Liver (tissue), 9 donors: Measurements from ENCODE around the gene STK25. TPM values are rescaled to one million over a fixed set of nuclear protein-coding genes. Genes with fewer than 3 reads are reported as not detected.

ENCODE experiments used
- DNase-seq: peaks from one replicate; pipeline ENCODE4 v3.0.0-alpha.2; 2017; ENCODE audit warnings: low spot score
- H3K27ac ChIP-seq, 2 donors: one replicate each; pipeline ENCODE4 v1.7.0; 2013; ENCODE audit warnings: inconsistent platforms in 2 of 2, low read length in 2 of 2, control low read depth in 1 of 2, low read depth in 1 of 2, mild to moderate bottlenecking in 1 of 2
- H3K27me3 ChIP-seq, 4 donors: one replicate each; pipeline versions ENCODE4 v1.6.1 to v1.7.0; 2013; ENCODE audit warnings: low read length in 3 of 4, inconsistent platforms in 1 of 4, mild to moderate bottlenecking in 1 of 4, moderate library complexity in 1 of 4; ENCODE audit not compliant: control insufficient read depth in 4 of 4, insufficient read depth in 4 of 4
- H3K36me3 ChIP-seq, 4 donors: one replicate each; pipeline versions ENCODE4 v1.6.1 to v1.7.0; 2013; ENCODE audit warnings: low read length in 3 of 4, mild to moderate bottlenecking in 3 of 4, low read depth in 1 of 4, moderate library complexity in 1 of 4; ENCODE audit not compliant: control insufficient read depth in 4 of 4, insufficient read depth in 3 of 4
- H3K4me1 ChIP-seq, 4 donors: one replicate each; pipeline versions ENCODE4 v1.6.1 to v1.7.0; 2013; ENCODE audit warnings: low read length in 3 of 4, mild to moderate bottlenecking in 3 of 4, moderate library complexity in 1 of 4; ENCODE audit not compliant: control insufficient read depth in 4 of 4, insufficient read depth in 4 of 4
- H3K4me3 ChIP-seq, 3 donors: one replicate each; pipeline versions ENCODE4 v1.6.1 to v1.7.0; 2013; ENCODE audit warnings: low read length in 3 of 3, control low read depth in 1 of 3, low read depth in 1 of 3, mild to moderate bottlenecking in 1 of 3
- H3K9ac ChIP-seq, 2 donors: one replicate each; pipeline ENCODE4 v1.7.0; 2013; ENCODE audit warnings: low read length in 2 of 2, mild to moderate bottlenecking in 2 of 2, moderate library complexity in 2 of 2, control low read depth in 1 of 2, low read depth in 1 of 2
- H3K9me3 ChIP-seq, 4 donors: one replicate each; pipeline versions ENCODE4 v1.6.1 to v1.7.0; 2013; ENCODE audit warnings: low read length in 3 of 4; ENCODE audit not compliant: control insufficient read depth in 4 of 4
- ATF3 ChIP-seq: IDR thresholded peaks from 2 replicates; pipeline ENCODE4 v1.6.1; 2016; ENCODE audit warnings: antibody characterized with exemption
- CTCF ChIP-seq: fragments of 150-350 bp; IDR thresholded peaks from 2 replicates; pipeline ENCODE4 v1.5.1; 2017; ENCODE audit warnings: improper control_type of control experiment, low read depth, low read length; ENCODE audit not compliant: missing input control
- EGR1 ChIP-seq, 2 donors: IDR thresholded peaks; 2 replicates each; pipeline ENCODE4 v1.6.1; 2016 to 2018; ENCODE audit warnings: antibody characterized with exemption in 2 of 2, low read depth in 2 of 2
- FOXA1 ChIP-seq: IDR thresholded peaks from 2 replicates; pipeline ENCODE4 v1.6.1; 2016; ENCODE audit warnings: antibody characterized with exemption
- FOXA2 ChIP-seq: IDR thresholded peaks from 2 replicates; pipeline ENCODE4 v1.6.1; 2016; ENCODE audit warnings: antibody characterized with exemption
- GABPA ChIP-seq, 2 donors: IDR thresholded peaks in 1 of 2; conservative IDR thresholded peaks in 1 of 2; 2 replicates each; pipeline ENCODE4 v1.6.1; 2016; ENCODE audit warnings: antibody characterized with exemption in 2 of 2, mild to moderate bottlenecking in 1 of 2, moderate library complexity in 1 of 2
- HNF4A ChIP-seq, 2 donors: conservative IDR thresholded peaks; 2 replicates each; pipeline ENCODE4 v1.6.1; 2016; ENCODE audit warnings: antibody characterized with exemption in 2 of 2, mild to moderate bottlenecking in 2 of 2
- HNF4G ChIP-seq: IDR thresholded peaks from 2 replicates; pipeline ENCODE4 v1.6.1; 2016; ENCODE audit warnings: antibody characterized with exemption
- JUND ChIP-seq, 2 donors: IDR thresholded peaks; 2 replicates each; pipeline ENCODE4 v1.6.1; 2016; ENCODE audit warnings: antibody characterized with exemption in 2 of 2
- MAX ChIP-seq: IDR thresholded peaks from 2 replicates; pipeline ENCODE4 v1.6.1; 2016; ENCODE audit warnings: antibody characterized with exemption
- NR2F2 ChIP-seq: IDR thresholded peaks from 2 replicates; pipeline ENCODE4 v1.6.1; 2016; ENCODE audit warnings: antibody characterized with exemption
- RAD21 ChIP-seq, 2 donors: IDR thresholded peaks; 2 replicates each; pipeline ENCODE4 v1.6.1; 2016; ENCODE audit warnings: antibody characterized with exemption in 2 of 2, mild to moderate bottlenecking in 2 of 2
- REST ChIP-seq: IDR thresholded peaks from 2 replicates; pipeline ENCODE4 v1.6.1; 2016; ENCODE audit warnings: antibody characterized with exemption, mild to moderate bottlenecking
- RXRA ChIP-seq, 2 donors: IDR thresholded peaks; 2 replicates each; pipeline ENCODE4 v1.6.1; 2017 to 2018; ENCODE audit warnings: antibody characterized with exemption in 2 of 2, mild to moderate bottlenecking in 1 of 2
- SP1 ChIP-seq: IDR thresholded peaks from 2 replicates; pipeline ENCODE4 v1.6.1; 2018; ENCODE audit warnings: antibody characterized with exemption, mild to moderate bottlenecking
- TAF1 ChIP-seq: conservative IDR thresholded peaks from 2 replicates; pipeline ENCODE4 v1.6.1; 2016; ENCODE audit warnings: antibody characterized with exemption, mild to moderate bottlenecking
- YY1 ChIP-seq: IDR thresholded peaks from 2 replicates; pipeline ENCODE4 v1.6.1; 2016; ENCODE audit warnings: antibody characterized with exemption, mild to moderate bottlenecking
- ZBTB33 ChIP-seq: IDR thresholded peaks from 2 replicates; pipeline ENCODE4 v1.6.1; 2016; ENCODE audit warnings: antibody characterized with exemption
- WGBS: extraction: QIAGEN DNeasy Blood & Tissue Kit; methylation state at CpG from one replicate; pipeline ENCODE4 v1.1.7; 2013; 5-methylcytosine and 5-hydroxymethylcytosine counted together
- polyA plus RNA-seq, 2 donors: library from polyadenylated mRNA; stranded (reverse) in 1 of 2; unstranded in 1 of 2; fragments of 200-250 nt in 1 of 2; fragments of >200 nt in 1 of 2; fragmentation: Nextera tagmentation in 1 of 2; extraction: Ambion mirVana in 1 of 2; gene quantifications; one replicate each; pipeline versions ENCODE4 v1.2.1 to v1.2.3, GENCODE V29; 2013 to 2015
- total RNA-seq, 2 donors: library from RNA; depleted of rRNA; stranded (reverse); fragments of >200 nt; gene quantifications; one replicate each; pipeline ENCODE4 v1.2.3, GENCODE V29; 2014
- donor health status: healthy.
- donor health status: healthy.
- donor health status: healthy.
- donor health status: healthy.
- donor health status: healthy.

The STK25 gene
- total and polyA plus RNA-seq, 4 donors: 43.4 to 85.6 (median 67.3) TPM

- no peak overlapping the region for H3K9ac ChIP-seq
These were observed 39.5 kb upstream of the STK25 start for GRCh38 chr2:241547781-241548450.

More at GRCh38 chr2:241547781-241548450, 39.5 kb upstream of the STK25 start:
- Histone ChIP-seq H3K36me3 (peaks cover 0 to 3% (median 0%) of the 10 kb centered on the region in 4 donors), H3K27me3 (no peaks in the 10 kb centered on the region), H3K4me3 (no peak overlapping the region), H3K9me3 (no peaks in the 10 kb centered on the region), H3K4me1 (peaks cover 18 to 36% (median 32%) of the 10 kb centered on the region in 4 donors), H3K27ac (no peak overlapping the region)
- TF ChIP-seq HNF4A (conservative IDR thresholded peaks at IDR 0.05) (no peak), EGR1 (IDR thresholded peaks at IDR 0.05; ENCODE audit: low read depth in 2 of 2) (no peak), YY1 (no peak), ATF3 (no peak), TAF1 (no peak), REST (no peak), FOXA2 (no peak), JUND (IDR thresholded peaks at IDR 0.05) (no peak), SP1 (no peak), CTCF (no peak), ZBTB33 (no peak), RXRA (IDR thresholded peaks at IDR 0.05) (no peak), RAD21 (IDR thresholded peaks at IDR 0.05) (no peak), GABPA (IDR thresholded peaks at IDR 0.05 in 1 of 2, conservative IDR thresholded peaks at IDR 0.05 in 1 of 2) (no peak), MAX (no peak), HNF4G (no peak), FOXA1 (no peak), NR2F2 (no peak)
- DNase-seq: no peak
- 94% methylated on average over 16 of the region's 16 CpGs for WGBS
